ENCODE results near the gene DNAAF1.

DNAAF1 gene

GRCh38 chr16:84144859-84145639 is at the start of gene DNAAF1, which contains the start of gene HSDL1:
Gene DNAAF1, plus strand, starts transcription at chr16:84145308. Its CDS starts 133 bp downstream, at chr16:84145441.
Gene HSDL1, minus strand, starts transcription at chr16:84145177. Its CDS starts 13,856 bp downstream, at chr16:84131321.
- DNase-seq (ENCODE audit: low read depth): peak; percentile 76
- TF ChIP-seq CTCF (conservative IDR thresholded peaks at IDR 0.05; ENCODE audit: low read length): no peak
- peak within 1 kb of the TSS; percentile 80 for H3K4me3 ChIP-seq (ENCODE audit: low read length)

DNA sequence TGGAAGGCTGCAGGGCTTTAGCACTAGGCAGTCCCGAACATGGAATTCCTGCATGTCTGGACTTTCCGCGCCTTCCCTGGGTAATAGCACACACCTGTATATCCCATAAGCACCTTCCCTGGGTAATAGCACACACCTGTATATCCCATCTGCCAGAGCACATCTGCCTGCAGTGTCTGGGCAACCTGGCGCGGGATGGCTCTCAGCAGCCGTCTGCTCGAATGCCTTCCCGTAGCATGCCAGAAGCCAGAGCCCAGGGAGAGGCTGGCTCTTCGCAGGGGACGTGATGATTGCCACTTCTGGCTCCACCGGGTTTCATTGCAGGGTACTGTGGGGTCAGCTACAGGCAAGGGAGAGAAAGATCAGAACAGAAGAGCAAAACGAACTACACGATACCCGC is 49.6 kb upstream of the DNAAF1 start:
- TF ChIP-seq CTCF (conservative IDR thresholded peaks at IDR 0.05; ENCODE audit: low read length): no peak

DNA sequence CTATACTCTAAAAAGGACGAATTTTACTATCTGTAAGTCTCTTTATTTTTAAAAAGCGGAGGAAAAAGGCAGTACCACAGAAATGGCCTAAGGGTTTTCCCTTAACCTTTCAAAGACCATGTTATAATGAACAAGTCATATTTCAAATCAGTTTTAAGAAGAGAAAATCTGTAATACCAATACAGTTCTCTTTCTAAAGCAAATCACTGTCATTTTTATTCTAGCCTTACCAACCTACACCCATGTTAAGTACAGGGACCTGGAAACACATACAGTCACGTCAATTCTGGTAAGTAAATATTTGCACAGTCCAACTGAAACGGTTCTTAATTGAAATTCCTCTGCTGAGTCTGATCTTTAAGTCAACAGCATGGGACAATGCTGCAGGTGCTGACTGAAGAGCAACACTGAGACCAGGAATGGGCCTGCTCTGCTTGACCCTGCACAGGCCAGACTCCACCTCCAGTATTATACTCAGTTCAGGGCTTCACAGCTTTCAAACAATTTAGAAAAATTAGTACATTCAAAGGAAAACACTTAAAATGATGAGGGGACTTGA is 48.6 kb upstream of the DNAAF1 start:
- H3K4me3 ChIP-seq (ENCODE audit: low read length): no peak overlapping the region
- no peak for DNase-seq (ENCODE audit: low read depth)
- no peak for TF ChIP-seq CTCF (conservative IDR thresholded peaks at IDR 0.05; ENCODE audit: low read length)

More for the DNA sequence above, 49.6 kb upstream of the DNAAF1 start:
- DNase-seq (ENCODE audit: low read depth): no peak
- H3K4me3 ChIP-seq (ENCODE audit: low read length): no peak overlapping the region

DNA sequence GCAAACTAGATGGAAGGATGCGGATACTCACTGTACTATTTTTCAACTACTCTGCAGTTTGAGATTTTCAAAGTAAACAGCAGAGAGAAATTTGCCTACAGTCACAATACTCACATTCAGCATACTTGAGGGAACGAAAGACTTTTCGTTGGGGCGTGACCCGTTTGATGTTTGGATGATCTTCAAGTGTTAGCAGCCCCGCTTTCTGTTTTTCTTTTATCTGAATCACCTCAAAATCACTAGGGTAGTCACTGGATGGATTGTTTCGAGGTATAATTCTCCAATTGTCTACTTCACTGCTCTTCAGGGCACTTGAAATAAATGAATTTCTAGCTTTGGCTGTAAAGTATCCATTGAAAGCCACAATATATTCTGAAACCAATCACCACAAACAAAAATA is 46.2 kb upstream of the DNAAF1 start:
- H3K4me3 ChIP-seq (ENCODE audit: low read length): no peak overlapping the region
- DNase-seq (ENCODE audit: low read depth): no peak

GRCh38 chr16:84103678-84104077 is 41.4 kb upstream of the DNAAF1 start:
- no peak overlapping the region for H3K4me3 ChIP-seq (ENCODE audit: low read length)
- DNase-seq (ENCODE audit: low read depth): peak; percentile 30
- no peak for TF ChIP-seq CTCF (conservative IDR thresholded peaks at IDR 0.05; ENCODE audit: low read length)

More for the DNA sequence above, 46.2 kb upstream of the DNAAF1 start:
- no peak for TF ChIP-seq CTCF (conservative IDR thresholded peaks at IDR 0.05; ENCODE audit: low read length)

DNA sequence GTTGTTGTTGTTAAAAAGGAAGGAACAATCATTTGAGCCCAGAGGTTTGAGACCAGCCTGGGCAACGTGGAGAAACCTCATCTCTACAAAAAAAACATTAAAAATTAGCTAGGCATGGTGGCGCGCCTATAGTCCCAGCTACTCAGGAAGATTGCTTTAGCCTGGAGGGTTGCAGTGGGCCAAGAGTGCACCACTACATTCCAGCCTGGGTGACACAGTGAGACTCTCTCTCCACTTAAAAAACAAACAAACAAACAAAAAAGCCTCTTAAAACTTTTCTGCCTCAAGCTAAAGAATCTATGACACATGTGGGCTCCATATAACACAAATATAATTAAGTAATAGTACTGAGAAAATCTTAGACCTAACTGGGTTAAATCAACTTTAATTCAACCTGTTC is 40.9 kb upstream of the DNAAF1 start:
- TF ChIP-seq CTCF (conservative IDR thresholded peaks at IDR 0.05; ENCODE audit: low read length): no peak
- no peak overlapping the region for H3K4me3 ChIP-seq (ENCODE audit: low read length)
- no peak for DNase-seq (ENCODE audit: low read depth)
